GDM1 (cell line): ENCODE data around the gene TBC1D23.
"Not testable (repeated sequence)": the region's sequence is repeated elsewhere in the genome, so short reads cannot be mapped to it uniquely, and the experiment has no call there.

Experiments used
- DNase-seq: peaks from one replicate; lab custom pipeline; 2025; lab: John Stamatoyannopoulos, UW

The TBC1D23 gene

GRCh38 chr3:100256731-100257151, 4.1 kb upstream of the TBC1D23 start:
- no peak for DNase-seq

- no peak for DNase-seq
Observed at GRCh38 chr3:100257586-100257985, 3.2 kb upstream of the TBC1D23 start.

GRCh38 chr3:100260081-100260684, 609 bp upstream of the TBC1D23 start:
- DNase-seq: no peak

GRCh38 chr3:100261485-100261903, 702 bp downstream of the TBC1D23 start:
- DNase-seq: no peak

- DNase-seq: not testable (repeated sequence)
Observed at GRCh38 chr3:100262925-100263324, 2.1 kb downstream of the TBC1D23 start.

GRCh38 chr3:100263583-100263982, 2.8 kb downstream of the TBC1D23 start:
- DNase-seq: no peak

- DNase-seq: no peak
Observed at GRCh38 chr3:100264242-100264641, 3.5 kb downstream of the TBC1D23 start.

GRCh38 chr3:100265016-100265415, 4.2 kb downstream of the TBC1D23 start:
- DNase-seq: no peak

- no peak for DNase-seq
Observed at GRCh38 chr3:100266531-100266930, 5.7 kb downstream of the TBC1D23 start.

GRCh38 chr3:100268156-100268555, 7.4 kb downstream of the TBC1D23 start:
- no peak for DNase-seq

- no peak for DNase-seq
Observed at GRCh38 chr3:100269001-100269400, 8.2 kb downstream of the TBC1D23 start.

GRCh38 chr3:100269410-100270214, 8.8 kb downstream of the TBC1D23 start:
- DNase-seq: no peak

GRCh38 chr3:100270215-100270583, 9.4 kb downstream of the TBC1D23 start:
- DNase-seq: no peak

GRCh38 chr3:100271522-100271921, 10.7 kb downstream of the TBC1D23 start:
- no peak for DNase-seq

- DNase-seq: not testable (repeated sequence)
Observed at GRCh38 chr3:100272797-100273611, 12.2 kb downstream of the TBC1D23 start.

GRCh38 chr3:100274361-100274760, 13.6 kb downstream of the TBC1D23 start:
- no peak for DNase-seq

GRCh38 chr3:100277255-100277800, 16.5 kb downstream of the TBC1D23 start:
- no peak for DNase-seq

- DNase-seq: no peak
Observed at GRCh38 chr3:100278910-100279309, 18.1 kb downstream of the TBC1D23 start.

- no peak for DNase-seq
Observed at GRCh38 chr3:100288288-100288894, 27.6 kb downstream of the TBC1D23 start.

GRCh38 chr3:100289339-100289738, 28.5 kb downstream of the TBC1D23 start:
- peak; percentile 86 for DNase-seq

- DNase-seq: no peak
Observed at GRCh38 chr3:100295089-100295488, 34.3 kb downstream of the TBC1D23 start.

GRCh38 chr3:100297784-100298183, 37.0 kb downstream of the TBC1D23 start:
- DNase-seq: no peak
